ENCODE measurements around the gene PPFIBP1.

The PPFIBP1 gene

GRCh38 chr12:27523642-27524493 lies at the start of gene PPFIBP1:
Gene PPFIBP1, plus strand, starts transcription at chr12:27524206. Its CDS starts 109,191 bp downstream, at chr12:27633397.
- TF ChIP-seq ZFX (IDR thresholded peaks at IDR 0.05; ENCODE audit: borderline replicate concordance) (no peak), CTCF (IDR thresholded peaks at IDR 0.05) (peak; percentile 50)
- H3K27ac ChIP-seq, result peak within 1 kb of the TSS; percentile 84

GRCh38 chr12:27474344-27474743 lies 49.7 kb upstream of the PPFIBP1 start:
- TF ChIP-seq CTCF (IDR thresholded peaks at IDR 0.05) (no peak), ZFX (IDR thresholded peaks at IDR 0.05; ENCODE audit: borderline replicate concordance) (no peak)

GRCh38 chr12:27477049-27477448 lies 47.0 kb upstream of the PPFIBP1 start:
- no peak overlapping the region for H3K27ac ChIP-seq
- TF ChIP-seq CTCF (IDR thresholded peaks at IDR 0.05), result no peak
- no peak for TF ChIP-seq ZFX (IDR thresholded peaks at IDR 0.05; ENCODE audit: borderline replicate concordance)

More at GRCh38 chr12:27474344-27474743, 49.7 kb upstream of the PPFIBP1 start:
- H3K27ac ChIP-seq, result no peak overlapping the region

GRCh38 chr12:27478949-27479348 lies 45.1 kb upstream of the PPFIBP1 start:
- TF ChIP-seq ZFX (IDR thresholded peaks at IDR 0.05; ENCODE audit: borderline replicate concordance) (no peak), CTCF (IDR thresholded peaks at IDR 0.05) (no peak)
- no peak overlapping the region for H3K27ac ChIP-seq

GRCh38 chr12:27480016-27480415 lies 44.0 kb upstream of the PPFIBP1 start:
- TF ChIP-seq CTCF (IDR thresholded peaks at IDR 0.05) (no peak), ZFX (IDR thresholded peaks at IDR 0.05; ENCODE audit: borderline replicate concordance) (no peak)
- H3K27ac ChIP-seq, result no peak overlapping the region

- H3K27ac ChIP-seq, result no peak overlapping the region
- TF ChIP-seq CTCF (IDR thresholded peaks at IDR 0.05) (no peak), ZFX (IDR thresholded peaks at IDR 0.05; ENCODE audit: borderline replicate concordance) (no peak)
These were observed 37.0 kb upstream of the PPFIBP1 start for GRCh38 chr12:27486961-27487360.

GRCh38 chr12:27488479-27488878 lies 35.5 kb upstream of the PPFIBP1 start:
- TF ChIP-seq CTCF (IDR thresholded peaks at IDR 0.05), result no peak
- no peak for TF ChIP-seq ZFX (IDR thresholded peaks at IDR 0.05; ENCODE audit: borderline replicate concordance)
- no peak overlapping the region for H3K27ac ChIP-seq

Measured in 22Rv1 (cell line).